ENCODE data around the gene GTPBP3.
"Not testable (repeated sequence)": the region's sequence is repeated elsewhere in the genome, so short reads cannot be mapped to it uniquely, and the experiment has no call there.

GTPBP3 gene, protein sequence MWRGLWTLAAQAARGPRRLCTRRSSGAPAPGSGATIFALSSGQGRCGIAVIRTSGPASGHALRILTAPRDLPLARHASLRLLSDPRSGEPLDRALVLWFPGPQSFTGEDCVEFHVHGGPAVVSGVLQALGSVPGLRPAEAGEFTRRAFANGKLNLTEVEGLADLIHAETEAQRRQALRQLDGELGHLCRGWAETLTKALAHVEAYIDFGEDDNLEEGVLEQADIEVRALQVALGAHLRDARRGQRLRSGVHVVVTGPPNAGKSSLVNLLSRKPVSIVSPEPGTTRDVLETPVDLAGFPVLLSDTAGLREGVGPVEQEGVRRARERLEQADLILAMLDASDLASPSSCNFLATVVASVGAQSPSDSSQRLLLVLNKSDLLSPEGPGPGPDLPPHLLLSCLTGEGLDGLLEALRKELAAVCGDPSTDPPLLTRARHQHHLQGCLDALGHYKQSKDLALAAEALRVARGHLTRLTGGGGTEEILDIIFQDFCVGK

DNA sequence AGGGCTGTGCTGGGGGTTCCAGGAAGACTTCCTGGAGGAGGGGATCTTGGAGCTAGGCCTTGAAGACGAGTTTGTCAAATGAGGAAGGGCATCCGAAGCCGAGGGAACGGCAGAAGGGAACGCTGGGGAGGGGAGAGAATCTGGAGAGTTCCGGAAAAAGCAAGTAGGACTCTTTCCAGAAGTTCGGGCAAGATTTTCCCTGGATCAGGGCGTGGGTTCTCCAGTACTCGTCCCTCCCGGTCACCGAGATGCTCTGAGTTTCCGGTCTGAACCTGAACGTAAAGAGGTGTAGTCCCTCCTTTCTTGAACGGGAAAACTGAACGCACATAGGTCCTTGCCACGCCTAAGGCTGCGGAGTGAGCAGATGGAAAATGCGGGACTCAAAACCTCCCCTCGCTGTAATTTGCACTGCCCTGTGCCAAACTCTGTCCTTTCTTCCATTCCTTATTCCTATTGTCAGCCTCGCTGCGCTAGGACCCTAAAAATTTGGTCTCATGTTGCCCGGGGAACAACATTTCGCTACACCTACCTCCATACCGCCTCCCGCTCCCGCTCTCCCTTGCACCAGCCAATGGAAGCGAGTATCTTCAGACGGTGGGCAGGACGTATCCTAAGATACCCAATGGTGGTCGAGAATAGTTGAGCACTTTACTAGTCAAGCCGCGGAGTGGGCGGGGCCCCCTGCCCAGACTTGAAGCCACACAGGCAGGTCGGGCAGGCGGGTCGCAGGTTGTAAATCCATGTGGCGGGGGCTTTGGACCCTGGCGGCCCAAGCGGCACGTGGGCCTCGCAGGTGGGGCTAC lies at the start of gene GTPBP3:
GTPBP3 (plus strand) TSS at position 682 of the 803 bp plus-strand sequence; CDS start at position 741, 59 bp downstream.
- Mint-ChIP-seq H3K27ac (peak within 1 kb of the TSS; percentile 95), H3K9me3 (no peaks in the 10 kb centered on the region), H3K4me1 (ENCODE audit: low read depth) (peaks cover 20% of the 10 kb centered on the region), H3K36me3 (ENCODE audit: low read depth) (peaks cover 8% of the 10 kb centered on the region), H3K27me3 (ENCODE audit: low read depth) (no peaks in the 10 kb centered on the region), H3K4me3 (peak within 1 kb of the TSS; percentile 88)

GRCh38 chr19:17289489-17289888 lies 47.9 kb upstream of the GTPBP3 start:
- H3K27ac Mint-ChIP-seq, result no peak overlapping the region
- H3K9me3 Mint-ChIP-seq, result no peaks in the 10 kb centered on the region
- no peaks in the 10 kb centered on the region for H3K27me3 Mint-ChIP-seq (ENCODE audit: low read depth)
- H3K36me3 Mint-ChIP-seq (ENCODE audit: low read depth), result no peaks in the 10 kb centered on the region
- H3K4me3 Mint-ChIP-seq, result no peak overlapping the region
- peaks cover 5% of the 10 kb centered on the region for H3K4me1 Mint-ChIP-seq (ENCODE audit: low read depth)

DNA sequence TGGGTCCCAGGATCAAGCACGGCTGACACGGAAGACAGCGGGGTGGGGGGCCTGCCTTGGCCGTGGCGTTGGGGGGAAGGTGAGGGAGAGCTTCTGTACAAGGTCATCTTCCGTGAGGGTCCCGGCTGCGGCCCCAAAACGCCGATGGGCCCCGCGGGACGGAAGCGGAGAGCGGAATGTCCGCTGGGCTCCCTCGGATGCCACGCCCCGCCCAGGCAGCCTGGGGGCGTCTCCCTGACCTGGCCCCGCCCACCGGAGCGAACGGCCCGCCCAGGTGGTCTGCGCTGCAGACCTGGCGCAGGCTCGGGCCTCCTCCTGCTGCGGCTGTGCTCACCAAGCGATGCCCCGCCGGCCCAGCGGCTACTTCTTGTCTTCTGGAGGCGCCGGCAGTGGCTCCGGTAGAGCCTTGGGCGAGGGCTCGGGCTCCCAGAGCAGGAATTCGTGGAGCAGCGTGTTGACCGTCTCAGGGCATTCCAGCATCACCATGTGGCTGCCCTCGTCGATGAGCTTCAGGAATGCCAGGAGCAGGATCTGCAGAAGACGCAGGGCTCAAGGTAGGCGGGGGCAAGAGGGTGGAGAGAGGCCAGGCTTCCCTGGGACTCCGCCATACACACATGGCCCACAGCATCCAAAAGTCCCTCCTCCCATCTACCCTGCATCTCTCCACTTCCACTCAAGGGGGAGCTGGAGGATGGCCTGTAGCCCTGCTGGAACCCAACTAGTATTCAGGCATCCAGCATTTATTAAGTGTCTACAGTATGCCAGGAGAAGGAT lies 44.9 kb upstream of the GTPBP3 start:
- peak overlapping the region; percentile 34 for H3K27ac Mint-ChIP-seq
- no peaks in the 10 kb centered on the region for H3K36me3 Mint-ChIP-seq (ENCODE audit: low read depth)
- peak overlapping the region; percentile 84 for H3K4me3 Mint-ChIP-seq
- no peaks in the 10 kb centered on the region for H3K27me3 Mint-ChIP-seq (ENCODE audit: low read depth)
- no peaks in the 10 kb centered on the region for H3K9me3 Mint-ChIP-seq
- peaks cover 5% of the 10 kb centered on the region for H3K4me1 Mint-ChIP-seq (ENCODE audit: low read depth)

GRCh38 chr19:17293605-17294004 lies 43.7 kb upstream of the GTPBP3 start:
- Mint-ChIP-seq H3K27me3 (ENCODE audit: low read depth) (no peaks in the 10 kb centered on the region), H3K36me3 (ENCODE audit: low read depth) (no peaks in the 10 kb centered on the region), H3K4me3 (no peak overlapping the region), H3K4me1 (ENCODE audit: low read depth) (peaks cover 5% of the 10 kb centered on the region), H3K9me3 (no peaks in the 10 kb centered on the region), H3K27ac (no peak overlapping the region)

DNA sequence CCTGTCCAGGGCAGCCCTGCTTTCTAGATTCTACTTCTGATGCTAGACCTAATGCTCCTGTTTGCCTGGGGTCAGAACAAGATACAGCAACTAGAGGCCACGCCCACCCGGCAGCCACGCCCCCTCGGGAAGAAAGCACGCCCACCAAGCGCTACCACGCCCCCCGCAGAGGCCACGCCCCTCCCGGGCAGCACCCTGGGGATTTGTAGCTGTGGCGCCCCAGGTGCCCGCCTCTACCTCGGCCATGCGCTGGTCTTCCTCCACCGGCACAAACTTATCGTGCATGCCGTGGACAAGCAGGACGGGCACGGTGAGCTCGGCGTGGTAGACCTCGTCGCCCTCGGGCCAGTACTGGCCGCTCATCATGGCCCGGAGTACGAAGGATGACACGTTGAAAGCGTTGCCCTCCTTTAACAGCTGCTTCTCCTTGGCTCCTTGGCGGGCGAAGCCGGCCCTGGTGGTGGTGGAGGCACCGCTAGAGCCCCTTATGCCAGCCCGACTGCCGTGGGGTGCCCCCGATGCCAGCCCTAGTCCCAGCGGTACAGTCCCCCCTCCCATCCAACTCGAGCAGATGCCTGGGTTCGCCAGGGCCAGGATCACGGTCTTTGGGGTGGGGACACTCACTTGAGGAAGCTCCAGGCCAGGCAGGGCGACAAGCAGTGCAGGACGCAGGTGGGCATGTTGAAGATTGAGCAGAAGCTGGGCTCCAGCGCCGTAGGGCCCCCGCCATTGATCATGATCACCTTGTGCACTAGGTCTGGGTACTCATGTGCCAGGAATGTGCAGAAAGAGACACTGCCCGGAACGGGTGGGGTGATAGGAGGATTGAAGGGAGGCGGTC lies 43.1 kb upstream of the GTPBP3 start:
- Mint-ChIP-seq H3K9me3 (no peaks in the 10 kb centered on the region), H3K4me1 (ENCODE audit: low read depth) (peaks cover 5% of the 10 kb centered on the region), H3K4me3 (no peak overlapping the region), H3K27ac (no peak overlapping the region), H3K27me3 (ENCODE audit: low read depth) (no peaks in the 10 kb centered on the region), H3K36me3 (ENCODE audit: low read depth) (peaks cover 3% of the 10 kb centered on the region)

- H3K36me3 Mint-ChIP-seq (ENCODE audit: low read depth); H3K4me3 Mint-ChIP-seq; H3K27ac Mint-ChIP-seq; H3K4me1 Mint-ChIP-seq (ENCODE audit: low read depth); H3K27me3 Mint-ChIP-seq (ENCODE audit: low read depth); H3K9me3 Mint-ChIP-seq: not testable (repeated sequence)
Measured at GRCh38 chr19:17295551-17295950, 41.8 kb upstream of the GTPBP3 start.

DNA sequence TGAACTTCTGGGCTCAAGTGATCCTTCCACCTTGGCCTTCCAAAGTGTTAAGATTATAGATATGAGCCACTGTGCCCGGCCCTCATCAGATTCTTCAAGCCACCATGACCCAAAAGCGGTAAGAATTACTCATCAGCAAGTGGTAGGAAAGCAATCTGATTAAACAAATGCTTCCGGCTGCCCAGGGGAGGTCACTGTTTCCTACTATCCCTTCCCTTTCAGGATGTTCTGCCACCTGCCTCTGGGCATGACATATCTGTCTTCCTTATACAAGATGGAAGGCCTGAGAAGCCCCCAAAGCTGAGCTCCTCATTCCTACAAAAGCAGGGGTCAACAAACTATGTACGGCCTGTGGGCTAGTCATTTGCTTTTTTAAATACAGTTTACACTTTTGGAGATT lies 41.1 kb upstream of the GTPBP3 start:
- Mint-ChIP-seq H3K36me3 (ENCODE audit: low read depth) (peaks cover 3% of the 10 kb centered on the region), H3K4me1 (ENCODE audit: low read depth) (peaks cover 5% of the 10 kb centered on the region)

DNA sequence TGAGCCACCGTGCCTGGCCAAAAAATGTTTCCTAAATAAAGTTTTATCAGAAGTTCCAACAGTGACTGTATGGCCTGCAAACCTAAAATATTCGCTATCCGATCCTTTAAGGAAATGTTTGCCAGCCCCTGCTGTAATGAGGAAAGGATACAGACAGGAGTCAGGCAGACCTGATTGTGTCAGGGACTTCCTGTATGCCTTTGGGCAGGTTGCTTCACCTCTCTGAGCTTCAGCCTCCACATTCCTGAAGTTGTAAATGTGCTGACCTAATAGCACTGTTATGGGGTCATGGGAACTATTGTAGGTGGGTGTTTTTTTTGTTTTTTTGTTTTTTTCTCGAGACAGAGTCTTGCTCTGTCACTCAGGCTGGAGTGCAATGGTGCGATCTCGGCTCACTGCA lies 40.4 kb upstream of the GTPBP3 start:
- peaks cover 3% of the 10 kb centered on the region for H3K36me3 Mint-ChIP-seq (ENCODE audit: low read depth)
- H3K27ac Mint-ChIP-seq, result no peak overlapping the region
- H3K9me3 Mint-ChIP-seq, result no peaks in the 10 kb centered on the region
- H3K4me1 Mint-ChIP-seq (ENCODE audit: low read depth), result peaks cover 5% of the 10 kb centered on the region
- no peak overlapping the region for H3K4me3 Mint-ChIP-seq
- no peaks in the 10 kb centered on the region for H3K27me3 Mint-ChIP-seq (ENCODE audit: low read depth)

More for the DNA sequence above, 41.1 kb upstream of the GTPBP3 start:
- Mint-ChIP-seq H3K4me3 (no peak overlapping the region), H3K27ac (no peak overlapping the region), H3K27me3 (ENCODE audit: low read depth) (no peaks in the 10 kb centered on the region), H3K9me3 (no peaks in the 10 kb centered on the region)

- Mint-ChIP-seq H3K27ac (no peak overlapping the region), H3K36me3 (ENCODE audit: low read depth) (peaks cover 3% of the 10 kb centered on the region), H3K9me3 (no peaks in the 10 kb centered on the region), H3K4me1 (ENCODE audit: low read depth) (peaks cover 20% of the 10 kb centered on the region), H3K27me3 (ENCODE audit: low read depth) (no peaks in the 10 kb centered on the region), H3K4me3 (peak overlapping the region; percentile 71)
Measured at GRCh38 chr19:17300992-17301619, 36.2 kb upstream of the GTPBP3 start.

GRCh38 chr19:17302391-17303166 lies 34.8 kb upstream of the GTPBP3 start:
- no peaks in the 10 kb centered on the region for H3K9me3 Mint-ChIP-seq
- peak overlapping the region; percentile 69 for H3K4me3 Mint-ChIP-seq
- peaks cover 28% of the 10 kb centered on the region for H3K4me1 Mint-ChIP-seq (ENCODE audit: low read depth)
- no peak overlapping the region for H3K27ac Mint-ChIP-seq
- H3K36me3 Mint-ChIP-seq (ENCODE audit: low read depth), result peaks cover 3% of the 10 kb centered on the region
- no peaks in the 10 kb centered on the region for H3K27me3 Mint-ChIP-seq (ENCODE audit: low read depth)

- Mint-ChIP-seq H3K27ac (peak within 1 kb of the TSS; percentile 55), H3K4me1 (ENCODE audit: low read depth) (peaks cover 33% of the 10 kb centered on the region), H3K9me3 (no peaks in the 10 kb centered on the region), H3K27me3 (ENCODE audit: low read depth) (no peaks in the 10 kb centered on the region), H3K4me3 (peak within 1 kb of the TSS; percentile 69), H3K36me3 (ENCODE audit: low read depth) (peaks cover 3% of the 10 kb centered on the region)
Measured at GRCh38 chr19:17303167-17303939, 34.0 kb upstream of the GTPBP3 start, which contains the start of gene ABHD8. Gene ABHD8, minus strand, starts transcription at chr19:17303425. Its CDS starts 1,809 bp downstream, at chr19:17301616.

GRCh38 chr19:17303940-17304267 lies 33.4 kb upstream of the GTPBP3 start:
- Mint-ChIP-seq H3K4me1 (ENCODE audit: low read depth) (peaks cover 33% of the 10 kb centered on the region), H3K4me3 (peak overlapping the region; percentile 61), H3K27me3 (ENCODE audit: low read depth) (no peaks in the 10 kb centered on the region), H3K36me3 (ENCODE audit: low read depth) (peaks cover under 1% of the 10 kb centered on the region), H3K27ac (no peak overlapping the region), H3K9me3 (no peaks in the 10 kb centered on the region)

Measured in T-helper 1 cell treated with Interleukin-12 subunit alpha and Interleukin-12 subunit beta and Interleukin-4 antibody, amounts not matched to agents 30 μg/mL and 1 μg/mL, for 36 hours (primary cell).